Measurements from ENCODE around the gene GAS6.
A peak's percentile ranks its signal among the peaks of the same experiment; 100 is the strongest.
"Not testable (repeated sequence)": the region's sequence is repeated elsewhere in the genome, so short reads cannot be mapped to it uniquely, and the experiment has no call there.

The GAS6 gene

DNA sequence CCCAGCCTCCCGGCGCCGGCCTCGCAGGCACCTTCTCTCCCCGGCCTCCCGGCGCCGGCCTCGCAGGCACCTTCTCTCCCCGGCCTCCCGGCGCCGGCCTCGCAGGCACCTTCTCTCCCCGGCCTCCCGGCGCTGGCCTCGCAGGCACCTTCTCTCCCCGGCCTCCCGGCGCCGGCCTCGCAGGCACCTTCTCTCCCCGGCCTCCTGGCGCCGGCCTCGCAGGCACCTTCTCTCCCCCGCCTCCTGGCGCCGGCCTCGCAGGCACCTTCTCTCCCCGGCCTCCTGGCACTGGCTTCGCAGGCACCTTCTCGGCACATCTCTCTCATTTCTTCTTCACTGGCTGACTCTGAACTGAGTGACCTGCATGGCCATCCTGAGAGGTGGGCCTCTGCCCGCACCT, 37.4 kb downstream of the GAS6 start:
- H3K36me3 ChIP-seq (replicated peaks); H3K27me3 ChIP-seq (ENCODE audit: low read depth); H3K9me3 ChIP-seq; H3K4me3 ChIP-seq; DNase-seq (ENCODE audit: low spot score in 2 of 2); H3K4me1 ChIP-seq; in situ Hi-C loops (cut with MboI; ENCODE audit: low sequenced_read_pairs): not testable (repeated sequence)

DNA sequence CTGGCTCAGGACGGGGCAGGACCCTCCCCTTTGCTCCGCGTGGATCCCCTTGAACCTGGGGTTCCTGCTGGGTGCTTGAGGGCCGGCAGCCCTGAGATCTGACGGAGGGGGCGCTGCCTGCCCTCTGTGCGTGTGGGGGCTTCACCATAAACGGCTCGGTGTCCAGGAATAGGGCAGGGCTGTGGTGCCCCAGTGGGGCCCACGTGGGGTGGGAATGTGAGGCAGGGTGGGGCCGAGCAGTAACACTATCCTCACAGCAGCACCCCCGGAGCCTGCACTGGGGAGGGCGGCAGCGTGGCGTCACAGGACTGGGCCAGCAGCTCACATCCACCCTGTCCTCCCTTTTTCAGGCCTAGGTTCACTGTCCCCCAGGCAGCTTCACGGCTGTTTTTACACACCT, 38.0 kb downstream of the GAS6 start:
- no peak for DNase-seq (ENCODE audit: low spot score in 2 of 2)
- Histone ChIP-seq H3K4me1 (no peaks in the 10 kb centered on the region), H3K27me3 (ENCODE audit: low read depth) (no peaks in the 10 kb centered on the region), H3K36me3 (replicated peaks) (no peaks in the 10 kb centered on the region), H3K9me3 (no peaks in the 10 kb centered on the region), H3K4me3 (no peak overlapping the region)
- in situ Hi-C loops (cut with MboI; ENCODE audit: low sequenced_read_pairs): no loop called here

DNA sequence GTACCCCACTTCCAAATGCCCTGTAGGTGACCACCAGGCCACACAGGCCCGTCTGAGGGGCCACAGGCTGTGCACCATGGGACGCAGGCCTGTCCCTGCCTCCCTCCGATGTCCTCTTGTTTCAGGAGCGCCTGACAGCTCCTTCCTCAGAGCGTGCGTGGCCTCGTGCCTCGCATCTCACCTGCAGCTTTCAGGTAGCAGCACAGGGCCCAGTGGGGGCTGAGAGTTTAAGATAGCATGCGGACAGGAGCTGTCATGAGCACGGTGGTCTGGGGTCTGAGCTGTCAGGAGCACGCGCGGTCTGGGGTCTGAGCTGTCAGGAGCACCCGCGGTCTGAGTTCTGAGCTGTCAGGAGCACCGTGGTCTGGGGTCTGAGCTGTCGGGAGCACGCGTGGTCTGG, 40.1 kb downstream of the GAS6 start:
- Histone ChIP-seq H3K27me3 (ENCODE audit: low read depth) (no peaks in the 10 kb centered on the region), H3K9me3 (no peaks in the 10 kb centered on the region), H3K4me1 (no peaks in the 10 kb centered on the region), H3K4me3 (no peak overlapping the region), H3K36me3 (replicated peaks) (no peaks in the 10 kb centered on the region)
- no peak for DNase-seq (ENCODE audit: low spot score in 2 of 2)
- in situ Hi-C loops (cut with MboI; ENCODE audit: low sequenced_read_pairs): no loop called here

DNA sequence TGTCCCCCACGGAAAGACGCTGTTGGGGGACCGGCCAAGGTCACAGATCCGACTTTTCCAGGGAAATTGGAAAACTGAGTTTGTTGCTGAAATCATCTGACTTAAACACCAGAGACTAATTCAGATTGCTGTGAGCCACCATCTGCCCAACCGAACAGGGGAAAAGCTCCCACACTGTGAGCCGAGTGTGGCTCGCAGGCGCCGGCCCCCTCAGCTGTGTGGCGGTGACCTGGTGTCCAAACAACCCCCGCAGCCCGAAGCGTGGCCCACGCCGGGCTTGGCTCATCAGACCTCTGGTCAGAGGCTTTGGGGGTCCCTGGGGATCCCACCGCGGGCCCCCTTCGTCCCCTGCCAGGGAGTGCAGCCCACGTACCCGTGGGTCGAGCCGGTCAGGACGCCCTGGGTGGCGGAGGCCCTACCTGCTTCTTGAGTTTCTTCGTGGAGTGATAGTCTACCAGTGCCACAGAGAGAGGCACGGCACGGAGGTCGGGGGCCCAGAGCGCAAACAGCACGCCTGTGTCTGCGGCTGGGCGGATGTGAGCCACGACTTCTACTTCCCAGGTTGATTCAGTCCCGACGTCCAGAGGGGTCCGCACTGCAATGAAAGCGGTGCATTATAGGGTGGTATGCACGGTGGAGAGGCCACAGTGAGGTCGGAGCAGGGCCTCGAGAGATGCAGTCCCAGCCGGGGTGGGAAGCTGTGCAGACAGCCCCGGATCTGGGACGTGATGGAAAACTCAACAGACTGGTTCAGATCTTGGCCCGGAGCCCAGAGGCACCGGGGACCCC, 40.7 kb downstream of the GAS6 start:
- no peak for DNase-seq (ENCODE audit: low spot score in 2 of 2)

DNA sequence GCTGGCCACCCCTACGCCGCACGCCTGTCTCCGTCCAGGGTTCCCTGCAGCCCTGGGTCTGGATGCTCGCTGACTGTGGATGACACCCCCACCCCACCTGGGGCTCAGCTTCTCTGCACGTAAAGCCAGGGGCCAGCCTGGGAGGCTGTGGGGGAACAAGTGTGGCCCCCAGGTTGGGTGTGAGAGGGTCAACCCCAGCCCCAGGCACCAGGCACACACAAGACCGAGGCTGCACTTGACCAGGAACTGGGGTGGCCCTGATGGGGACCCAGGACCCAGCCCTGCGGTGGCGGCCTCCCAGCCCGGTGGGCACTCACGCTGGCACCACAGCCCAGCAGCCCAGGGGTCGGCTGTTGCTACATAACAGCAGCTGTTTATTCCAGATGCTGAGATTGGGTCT, 41.6 kb downstream of the GAS6 start:
- Histone ChIP-seq H3K4me1 (no peaks in the 10 kb centered on the region), H3K9me3 (no peaks in the 10 kb centered on the region), H3K36me3 (replicated peaks) (no peaks in the 10 kb centered on the region), H3K4me3 (no peak overlapping the region), H3K27me3 (ENCODE audit: low read depth) (no peaks in the 10 kb centered on the region)
- DNase-seq (ENCODE audit: low spot score in 2 of 2): no peak
- in situ Hi-C loops (cut with MboI; ENCODE audit: low sequenced_read_pairs): no loop called here

More for the DNA sequence above, 40.7 kb downstream of the GAS6 start:
- H3K9me3 ChIP-seq: no peaks in the 10 kb centered on the region
- H3K27me3 ChIP-seq (ENCODE audit: low read depth): no peaks in the 10 kb centered on the region
- no peaks in the 10 kb centered on the region for H3K4me1 ChIP-seq
- in situ Hi-C loops (cut with MboI; ENCODE audit: low sequenced_read_pairs): no loop called here
- H3K4me3 ChIP-seq: no peak overlapping the region
- H3K36me3 ChIP-seq (replicated peaks): no peaks in the 10 kb centered on the region

DNA sequence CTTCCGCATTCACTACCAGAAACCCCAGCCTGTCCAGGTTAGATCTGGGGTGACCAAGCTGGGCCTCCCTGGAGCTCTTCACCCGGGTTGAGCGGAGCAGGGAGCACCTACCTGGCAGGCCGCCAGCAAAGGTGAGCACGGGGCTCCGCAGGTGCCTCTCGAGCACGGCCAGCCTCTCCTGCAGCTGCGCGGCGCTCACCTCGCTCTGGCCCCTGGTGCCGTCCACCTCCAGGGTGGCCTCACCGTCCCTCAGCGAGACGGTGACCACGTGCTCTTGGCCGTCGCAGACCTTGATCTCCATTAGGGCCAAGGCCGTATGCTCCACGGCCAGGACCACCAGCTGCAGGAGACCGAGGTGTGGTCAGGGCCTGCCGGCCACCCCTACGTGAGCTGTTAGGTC, 42.0 kb downstream of the GAS6 start:
- DNase-seq (ENCODE audit: low spot score in 2 of 2): no peak
- Histone ChIP-seq H3K4me3 (no peak overlapping the region), H3K36me3 (replicated peaks) (no peaks in the 10 kb centered on the region), H3K4me1 (no peaks in the 10 kb centered on the region), H3K27me3 (ENCODE audit: low read depth) (no peaks in the 10 kb centered on the region), H3K9me3 (no peaks in the 10 kb centered on the region)
- in situ Hi-C loops (cut with MboI; ENCODE audit: low sequenced_read_pairs): no loop called here

DNA sequence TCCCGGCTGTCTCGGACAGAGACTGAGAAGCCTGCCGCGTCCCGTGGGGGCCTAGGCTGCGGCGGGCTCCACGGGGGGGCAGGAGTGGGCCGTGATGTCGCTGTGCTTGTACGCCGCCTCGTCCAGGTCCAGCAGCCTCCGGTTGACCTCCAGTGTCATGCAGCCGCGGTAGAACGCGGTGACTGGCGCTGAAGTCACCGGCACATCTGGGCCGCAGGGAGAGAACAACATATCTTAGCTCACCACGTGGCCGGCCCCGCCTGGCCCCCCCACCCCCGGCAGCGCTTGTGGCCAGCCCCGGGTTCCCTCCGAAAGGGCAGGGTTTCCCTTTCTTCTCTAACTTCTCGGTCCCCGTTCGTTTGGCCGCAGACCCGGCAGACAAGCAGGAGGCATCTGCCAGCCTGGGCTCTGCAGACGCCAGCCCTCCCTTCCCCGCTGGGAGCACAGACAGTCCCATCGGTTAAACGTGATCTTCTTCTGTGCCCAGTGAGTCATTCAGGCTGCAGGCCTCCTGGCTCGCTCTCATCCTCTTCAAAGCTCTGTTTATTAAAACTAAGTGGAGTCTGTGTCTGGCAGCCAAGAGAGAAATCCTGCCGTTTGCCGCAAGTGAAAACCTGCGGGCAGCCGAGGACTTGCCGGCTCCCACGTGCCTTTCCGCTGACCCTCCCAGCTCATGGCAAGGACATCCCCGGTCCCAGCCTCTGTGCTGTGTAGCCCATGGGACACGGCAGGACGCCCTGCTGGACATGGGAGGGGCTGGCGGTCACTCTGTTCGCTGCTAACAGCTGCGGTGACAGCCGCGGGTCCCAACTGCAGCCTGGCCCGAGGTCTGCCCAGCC, 42.8 kb downstream of the GAS6 start:
- Histone ChIP-seq H3K4me3 (no peak overlapping the region), H3K9me3 (no peaks in the 10 kb centered on the region), H3K4me1 (no peaks in the 10 kb centered on the region), H3K27me3 (ENCODE audit: low read depth) (no peaks in the 10 kb centered on the region), H3K36me3 (replicated peaks) (no peaks in the 10 kb centered on the region)
- no peak for DNase-seq (ENCODE audit: low spot score in 2 of 2)
- in situ Hi-C loops (cut with MboI; ENCODE audit: low sequenced_read_pairs): no loop called here

DNA sequence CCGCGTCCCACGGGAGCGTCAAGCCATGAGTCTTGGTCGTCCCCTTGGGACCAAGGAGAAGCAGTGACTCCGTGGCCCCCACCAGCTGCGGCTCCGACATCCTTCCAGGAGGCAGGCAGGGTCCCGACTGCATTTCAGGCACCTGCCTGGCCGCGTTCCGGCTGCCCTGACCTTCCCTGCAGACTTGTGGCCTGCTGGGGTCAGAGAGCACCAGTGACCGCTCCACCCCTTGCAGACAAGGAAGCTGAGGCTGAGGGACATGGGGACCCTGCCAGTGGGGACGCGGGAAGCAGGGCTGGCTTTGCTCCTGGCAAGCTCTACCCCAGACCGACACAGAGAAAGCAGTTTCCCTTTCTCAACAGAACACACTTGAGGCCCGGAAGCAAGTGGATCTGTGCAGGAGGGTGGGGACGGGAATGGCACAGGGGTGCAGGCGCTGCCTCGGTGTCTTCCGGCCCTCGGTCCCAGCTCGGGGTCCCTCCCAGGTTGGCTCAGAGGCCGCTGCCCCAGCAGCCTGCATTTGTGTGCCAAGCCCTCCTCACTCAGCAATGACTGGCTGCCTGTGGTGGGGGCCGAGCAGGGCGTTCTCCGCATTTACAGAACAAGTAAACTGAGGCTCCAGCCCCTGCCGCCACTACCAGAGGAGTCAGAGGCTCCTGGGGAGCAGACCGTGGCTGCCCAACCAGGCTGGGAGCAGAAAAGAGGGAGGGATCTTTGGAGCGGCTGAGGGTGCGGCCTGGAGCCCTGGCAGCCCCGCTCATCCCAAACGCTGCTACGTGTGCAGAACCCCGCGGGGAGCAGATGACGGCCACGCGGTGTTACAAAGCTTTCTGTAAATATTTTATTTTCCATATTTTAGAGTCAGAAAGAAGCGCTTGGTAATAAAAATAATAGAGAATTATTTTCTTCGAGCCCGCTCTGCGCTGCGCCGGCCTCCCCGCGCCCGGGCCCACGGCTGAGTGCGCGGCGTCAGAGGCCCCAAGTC, 43.9 kb downstream of the GAS6 start:
- H3K4me3 ChIP-seq: no peak overlapping the region
- in situ Hi-C loops (cut with MboI; ENCODE audit: low sequenced_read_pairs): no loop called here
- no peak for DNase-seq (ENCODE audit: low spot score in 2 of 2)
- no peaks in the 10 kb centered on the region for H3K36me3 ChIP-seq (replicated peaks)
- no peaks in the 10 kb centered on the region for H3K27me3 ChIP-seq (ENCODE audit: low read depth)
- H3K4me1 ChIP-seq: no peaks in the 10 kb centered on the region
- H3K9me3 ChIP-seq: no peaks in the 10 kb centered on the region

DNA sequence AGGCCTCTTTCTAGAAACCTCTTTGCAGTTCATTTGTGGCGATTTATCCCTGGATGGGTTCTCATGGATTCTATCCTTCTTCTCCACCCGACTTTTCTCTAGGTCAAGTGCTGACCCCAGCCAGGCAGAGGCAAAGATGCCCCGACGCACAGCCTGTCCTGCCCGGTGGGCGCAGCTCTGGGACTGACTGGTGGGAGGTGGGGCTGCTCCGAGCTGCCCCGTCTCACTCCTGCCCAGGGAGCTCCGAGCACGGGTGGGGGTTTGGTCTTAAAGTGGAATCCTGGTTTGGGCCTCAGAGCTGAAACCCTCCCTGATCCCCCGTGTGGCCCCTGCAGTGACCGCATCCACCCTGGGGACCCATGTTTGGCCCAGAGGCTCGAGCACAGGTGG, 44.5 kb downstream of the GAS6 start:
- H3K27me3 ChIP-seq (ENCODE audit: low read depth): no peaks in the 10 kb centered on the region
- H3K4me1 ChIP-seq: no peaks in the 10 kb centered on the region
- H3K9me3 ChIP-seq: no peaks in the 10 kb centered on the region
- DNase-seq (ENCODE audit: low spot score in 2 of 2): no peak
- H3K4me3 ChIP-seq: no peak overlapping the region
- H3K36me3 ChIP-seq (replicated peaks): no peaks in the 10 kb centered on the region
- in situ Hi-C loops (cut with MboI; ENCODE audit: low sequenced_read_pairs): no loop called here

DNA sequence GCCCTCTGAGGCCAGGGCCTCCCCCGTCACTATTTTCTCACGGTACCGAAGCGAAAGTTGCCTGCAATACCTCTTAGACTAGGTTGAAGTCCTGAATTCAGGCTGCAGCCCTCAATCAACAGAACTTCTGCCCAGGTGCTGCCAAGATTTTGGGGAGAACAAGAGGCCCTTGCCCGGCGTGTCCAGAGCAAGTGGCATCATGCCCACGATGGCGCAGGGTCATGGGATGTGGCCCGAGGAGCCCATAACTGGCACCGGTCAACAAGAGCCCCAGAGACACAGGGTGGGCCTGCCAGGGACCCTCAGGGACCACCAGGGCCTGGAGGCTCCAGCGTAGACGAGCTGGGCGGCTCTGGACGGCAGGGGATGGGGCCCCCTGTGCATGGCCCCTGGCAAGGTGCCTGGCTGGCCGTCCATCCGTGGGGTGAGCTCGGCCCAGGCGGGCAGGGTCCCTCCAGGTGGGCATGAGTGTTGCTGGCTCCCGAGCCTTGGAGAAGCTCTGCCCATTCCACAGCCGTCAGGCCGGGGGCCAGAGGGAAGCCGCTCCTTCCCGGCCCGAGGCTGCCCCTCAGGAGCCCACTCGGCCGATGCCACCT, 45.1 kb downstream of the GAS6 start:
- in situ Hi-C loops (cut with MboI; ENCODE audit: low sequenced_read_pairs): no loop called here
- H3K4me3 ChIP-seq: no peak overlapping the region

DNA sequence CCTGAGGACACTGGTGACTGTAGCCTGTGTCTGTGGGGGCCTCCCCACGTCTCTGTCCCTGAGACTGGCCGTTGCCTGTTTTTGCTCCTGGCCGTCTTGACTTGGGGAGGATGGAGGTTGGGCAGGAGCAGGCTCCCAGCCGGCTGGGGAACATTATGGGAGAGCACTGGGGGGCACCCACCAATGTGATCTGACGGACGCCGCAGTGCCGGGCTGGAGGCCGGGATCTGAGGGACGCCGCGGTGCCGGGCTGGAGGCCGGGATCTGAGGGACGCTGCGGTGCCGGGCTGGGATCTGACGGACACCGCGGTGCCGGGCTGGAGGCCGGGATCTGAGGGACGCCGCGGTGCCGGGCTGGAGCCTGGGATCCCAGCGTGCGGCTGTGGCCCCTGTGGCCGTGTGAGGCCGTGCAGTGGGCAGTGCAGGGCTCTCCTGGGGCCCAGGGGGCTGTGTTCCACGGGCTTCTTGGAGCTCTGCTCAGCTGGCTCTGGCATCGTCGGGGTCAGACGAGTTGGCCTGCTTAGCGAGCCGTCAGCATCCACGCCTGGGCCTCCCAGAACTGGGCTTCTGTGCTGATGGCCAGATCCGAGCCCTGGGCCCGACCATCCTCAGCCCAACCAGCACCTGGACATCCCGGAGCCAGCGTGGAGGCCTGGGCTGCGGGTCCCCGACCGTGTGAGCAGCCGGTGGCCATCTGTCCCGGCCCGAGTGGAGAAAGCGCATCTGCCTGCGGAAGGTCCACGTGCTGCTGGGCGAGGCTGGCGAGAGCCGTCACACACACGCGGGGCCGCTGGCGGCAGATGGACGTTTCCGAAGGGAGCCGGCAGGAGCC, 45.8 kb downstream of the GAS6 start:
- in situ Hi-C loops (cut with MboI; ENCODE audit: low sequenced_read_pairs): no loop called here
- DNase-seq (ENCODE audit: low spot score in 2 of 2): no peak
- Histone ChIP-seq H3K36me3 (replicated peaks) (no peaks in the 10 kb centered on the region), H3K27me3 (ENCODE audit: low read depth) (no peaks in the 10 kb centered on the region), H3K4me3 (no peak overlapping the region), H3K4me1 (no peaks in the 10 kb centered on the region), H3K9me3 (no peaks in the 10 kb centered on the region)

More for the DNA sequence above, 45.1 kb downstream of the GAS6 start:
- Histone ChIP-seq H3K36me3 (replicated peaks) (no peaks in the 10 kb centered on the region), H3K4me1 (no peaks in the 10 kb centered on the region), H3K27me3 (ENCODE audit: low read depth) (no peaks in the 10 kb centered on the region), H3K9me3 (no peaks in the 10 kb centered on the region)
- DNase-seq (ENCODE audit: low spot score in 2 of 2): no peak

DNA sequence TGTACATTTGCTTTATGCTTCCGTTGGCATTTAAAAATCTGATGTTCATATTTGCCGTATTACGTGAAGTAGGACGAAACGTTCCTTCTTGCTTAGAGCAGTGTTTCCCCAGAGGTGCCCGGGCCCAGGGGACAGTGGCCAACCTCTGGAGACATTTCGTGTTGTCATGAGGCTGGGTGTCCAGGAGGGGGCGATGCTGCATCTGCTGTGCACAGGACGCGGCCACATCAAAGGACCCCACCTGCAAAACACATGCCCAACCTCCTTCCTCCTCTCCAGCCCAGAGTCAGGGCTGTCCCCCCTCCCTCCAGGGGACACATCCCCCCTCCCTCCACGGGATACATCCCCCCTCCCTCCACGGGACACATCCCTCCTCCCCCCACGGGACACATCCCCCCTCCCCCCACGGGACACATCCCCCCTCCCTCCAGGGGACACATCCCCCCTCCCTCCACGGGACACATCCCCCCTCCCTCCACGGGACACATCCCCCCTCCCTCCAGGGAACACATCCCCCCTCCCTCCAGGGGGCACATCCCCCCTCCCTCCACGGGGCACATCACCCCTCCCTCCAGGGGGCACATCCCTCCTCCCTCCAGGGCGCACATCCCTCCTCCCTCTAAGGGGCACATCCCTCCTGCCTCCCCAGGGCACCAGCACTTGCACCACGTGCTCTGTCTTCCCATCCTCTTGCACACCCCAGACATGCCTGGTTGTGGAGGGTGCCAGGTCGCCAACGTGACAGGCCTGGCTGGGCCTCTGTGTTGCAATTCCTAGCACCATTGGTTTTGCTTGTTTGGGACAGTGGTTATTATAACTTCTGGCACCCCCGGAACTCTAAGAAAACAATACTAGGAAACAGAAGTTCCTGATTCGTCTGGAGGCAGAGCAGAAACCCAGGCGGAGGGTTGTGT, 46.7 kb downstream of the GAS6 start:
- Histone ChIP-seq H3K4me3 (no peak overlapping the region), H3K27me3 (ENCODE audit: low read depth) (no peaks in the 10 kb centered on the region), H3K36me3 (replicated peaks) (no peaks in the 10 kb centered on the region), H3K4me1 (no peaks in the 10 kb centered on the region), H3K9me3 (no peaks in the 10 kb centered on the region)
- in situ Hi-C loops (cut with MboI; ENCODE audit: low sequenced_read_pairs): no loop called here
- DNase-seq (ENCODE audit: low spot score in 2 of 2): peak; percentile 54 to 92

Measured in HAP-1 (cell line).